HS-5 (cell line): ENCODE results near the gene CXCR5.

ENCODE experiments used
- DNase-seq: peaks from one replicate; pipeline ENCODE4 v3.0.0-alpha.2; 2012; ENCODE audit warnings: low read depth

Gene CXCR5

GRCh38 chr11:118912742-118913410, 29.2 kb downstream of the CXCR5 start:
- DNase-seq: no peak

GRCh38 chr11:118913411-118914125, 29.9 kb downstream of the CXCR5 start:
- DNase-seq: no peak

- DNase-seq: no peak
These were observed 30.7 kb downstream of the CXCR5 start for GRCh38 chr11:118914178-118914918.

- no peak for DNase-seq
These were observed 31.3 kb downstream of the CXCR5 start for GRCh38 chr11:118914987-118915386.

- no peak for DNase-seq
These were observed 31.7 kb downstream of the CXCR5 start for GRCh38 chr11:118915396-118915795.

- no peak for DNase-seq
These were observed 32.5 kb downstream of the CXCR5 start for GRCh38 chr11:118915941-118916841.

GRCh38 chr11:118916842-118917388, 33.2 kb downstream of the CXCR5 start:
- no peak for DNase-seq

- no peak for DNase-seq
These were observed 33.9 kb downstream of the CXCR5 start for GRCh38 chr11:118917481-118918127.

GRCh38 chr11:118918128-118918685, 34.5 kb downstream of the CXCR5 start:
- no peak for DNase-seq

- no peak for DNase-seq
These were observed 35.1 kb downstream of the CXCR5 start for GRCh38 chr11:118918686-118919280.

- DNase-seq: no peak
These were observed 37.6 kb downstream of the CXCR5 start for GRCh38 chr11:118921121-118921928.

GRCh38 chr11:118921929-118922744, 38.4 kb downstream of the CXCR5 start:
- no peak for DNase-seq

- no peak for DNase-seq
These were observed 39.3 kb downstream of the CXCR5 start for GRCh38 chr11:118922745-118923627.

- DNase-seq: no peak
These were observed 40.3 kb downstream of the CXCR5 start for GRCh38 chr11:118923721-118924587.

- DNase-seq: no peak
These were observed 41.2 kb downstream of the CXCR5 start for GRCh38 chr11:118924591-118925585.
